Gastroesophageal sphincter (tissue), 3 donors: ENCODE measurements around the gene EFNA2.

Experiments
- EP300 ChIP-seq: sonication (generic); formaldehyde crosslinking; IDR thresholded peaks from one replicate; pipeline ENCODE4 v1.6.1; 2017; ENCODE audit warnings: antibody characterized with exemption, mild to moderate bottlenecking
- POLR2A ChIP-seq, 2 donors: fragments of 450-650 bp; IDR thresholded peaks; one replicate each; pipeline ENCODE4 v1.6.1; 2017; ENCODE audit warnings: antibody characterized with exemption in 2 of 2, mild to moderate bottlenecking in 2 of 2, moderate library complexity in 1 of 2
- POLR2AphosphoS5 ChIP-seq: sonication (generic); formaldehyde crosslinking; IDR thresholded peaks from one replicate; pipeline ENCODE4 v1.6.1; 2017; ENCODE audit warnings: antibody characterized with exemption
- TF ChIP-seq, protein P1 (sequence below), 4 experiments: fragments of 200-600 bp in 2 of 4; fragments of 450-650 bp in 2 of 4; sonication (generic) in 1 of 4; IDR thresholded peaks; one replicate each; pipeline ENCODE4 v1.5.1; 2017 to 2019; ENCODE audit warnings: antibody characterized with exemption in 4 of 4, mild to moderate bottlenecking in 2 of 4, moderate library complexity in 2 of 4

DNA sequence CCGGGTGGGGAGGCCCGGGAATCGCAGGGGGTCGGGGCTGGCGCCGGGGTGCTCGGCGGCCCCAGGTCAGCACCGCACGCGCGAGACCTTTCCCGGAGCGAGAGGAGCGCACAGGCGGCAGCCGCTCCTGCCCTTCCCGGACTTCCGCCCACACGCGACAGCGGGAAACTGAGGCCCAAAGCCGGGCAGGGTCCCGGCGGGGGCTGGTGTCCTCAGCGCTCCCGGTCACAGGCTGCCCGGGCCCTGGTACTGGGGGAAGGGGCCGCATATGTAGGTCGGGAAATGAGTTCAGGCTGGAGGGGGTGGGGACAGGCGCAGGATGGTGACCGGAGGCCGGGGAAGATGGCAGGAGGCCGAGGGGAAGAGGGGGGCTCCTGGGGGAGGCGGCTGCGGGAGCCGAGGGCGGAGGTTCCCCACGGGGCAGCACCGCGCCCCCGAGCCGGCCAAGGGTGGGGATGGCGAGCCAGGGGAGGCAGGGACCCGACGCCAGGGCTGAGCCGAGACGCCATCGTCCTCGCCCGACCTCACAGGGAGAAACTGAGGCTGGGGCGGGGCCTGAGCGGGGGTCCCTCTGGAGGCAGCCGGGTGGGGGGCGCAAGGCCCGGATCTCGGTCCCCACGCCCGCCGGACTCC, 48.5 kb upstream of the EFNA2 start:
- TF ChIP-seq, protein P1, sequence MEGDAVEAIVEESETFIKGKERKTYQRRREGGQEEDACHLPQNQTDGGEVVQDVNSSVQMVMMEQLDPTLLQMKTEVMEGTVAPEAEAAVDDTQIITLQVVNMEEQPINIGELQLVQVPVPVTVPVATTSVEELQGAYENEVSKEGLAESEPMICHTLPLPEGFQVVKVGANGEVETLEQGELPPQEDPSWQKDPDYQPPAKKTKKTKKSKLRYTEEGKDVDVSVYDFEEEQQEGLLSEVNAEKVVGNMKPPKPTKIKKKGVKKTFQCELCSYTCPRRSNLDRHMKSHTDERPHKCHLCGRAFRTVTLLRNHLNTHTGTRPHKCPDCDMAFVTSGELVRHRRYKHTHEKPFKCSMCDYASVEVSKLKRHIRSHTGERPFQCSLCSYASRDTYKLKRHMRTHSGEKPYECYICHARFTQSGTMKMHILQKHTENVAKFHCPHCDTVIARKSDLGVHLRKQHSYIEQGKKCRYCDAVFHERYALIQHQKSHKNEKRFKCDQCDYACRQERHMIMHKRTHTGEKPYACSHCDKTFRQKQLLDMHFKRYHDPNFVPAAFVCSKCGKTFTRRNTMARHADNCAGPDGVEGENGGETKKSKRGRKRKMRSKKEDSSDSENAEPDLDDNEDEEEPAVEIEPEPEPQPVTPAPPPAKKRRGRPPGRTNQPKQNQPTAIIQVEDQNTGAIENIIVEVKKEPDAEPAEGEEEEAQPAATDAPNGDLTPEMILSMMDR (IDR thresholded peaks at IDR 0.05) = no peak
- TF ChIP-seq POLR2A (IDR thresholded peaks at IDR 0.05) = no peak
- TF ChIP-seq POLR2AphosphoS5 = no peak
- no peak for TF ChIP-seq EP300
